SKM-1 treated with dmso at 0.1 percent for 144 hours (cell line): ENCODE results near the gene CPXM2.

Source experiments
- DNase-seq: peaks from one replicate; lab custom pipeline; 2025; ENCODE audit not compliant: unreplicated experiment; lab: John Stamatoyannopoulos, UW

Gene CPXM2

GRCh38 chr10:123804716-123805115, 86.9 kb downstream of the CPXM2 start:
- no peak for DNase-seq

- DNase-seq, result no peak
These were observed 90.8 kb downstream of the CPXM2 start for GRCh38 chr10:123800821-123801220.

- no peak for DNase-seq
These were observed 91.3 kb downstream of the CPXM2 start for GRCh38 chr10:123800289-123800688.

DNA sequence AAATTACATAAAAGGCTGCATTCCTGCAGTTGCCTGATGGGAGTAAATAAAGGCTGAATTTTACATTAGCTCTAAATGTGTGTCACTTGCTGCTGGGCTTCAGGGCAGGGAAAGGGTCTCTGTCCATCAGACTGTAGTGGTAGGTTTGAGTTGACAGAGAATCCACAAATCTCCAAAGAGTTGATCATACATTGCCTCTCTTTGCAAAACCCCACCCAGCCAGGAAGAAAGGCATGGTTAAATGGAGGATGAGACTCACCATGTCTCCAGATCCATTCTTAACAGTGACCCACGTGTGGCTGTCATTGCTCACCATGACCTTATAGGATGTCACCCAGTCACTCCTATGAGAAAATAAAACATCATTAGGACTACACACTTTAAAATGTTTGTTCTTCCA, 92.8 kb downstream of the CPXM2 start:
- DNase-seq, result no peak

- no peak for DNase-seq
These were observed 93.8 kb downstream of the CPXM2 start for GRCh38 chr10:123797813-123798212.

- DNase-seq, result no peak
These were observed 94.9 kb downstream of the CPXM2 start for GRCh38 chr10:123796736-123797135.

- no peak for DNase-seq
These were observed 95.6 kb downstream of the CPXM2 start for GRCh38 chr10:123795846-123796590.

DNA sequence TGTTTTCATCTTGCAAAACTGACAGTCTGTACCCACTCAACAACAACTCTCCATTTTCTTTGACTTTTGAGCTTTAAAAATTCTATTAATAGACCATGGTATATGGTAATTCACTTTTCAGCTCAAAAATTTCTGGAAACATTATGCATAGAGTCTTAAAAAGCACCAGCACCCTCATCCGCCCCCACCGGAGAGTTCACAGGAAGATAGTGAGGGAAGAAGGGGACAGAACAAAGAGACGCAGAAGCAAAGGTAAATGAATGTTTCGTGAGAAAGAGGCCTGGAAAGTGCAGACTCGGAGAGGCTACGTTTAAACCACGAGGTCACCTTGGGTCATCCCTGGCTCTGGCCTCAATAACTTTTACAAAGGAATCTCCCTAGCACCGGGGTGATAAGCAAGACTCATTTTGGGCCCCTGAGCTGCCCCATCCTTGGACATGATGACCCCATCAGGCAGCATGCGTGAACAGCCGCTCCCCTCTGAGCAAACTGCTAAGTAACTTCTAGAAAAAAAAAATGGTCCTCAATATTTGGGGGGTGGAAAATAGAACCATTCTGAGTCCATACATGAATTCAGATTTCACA, 96.3 kb downstream of the CPXM2 start:
- DNase-seq, result no peak

DNA sequence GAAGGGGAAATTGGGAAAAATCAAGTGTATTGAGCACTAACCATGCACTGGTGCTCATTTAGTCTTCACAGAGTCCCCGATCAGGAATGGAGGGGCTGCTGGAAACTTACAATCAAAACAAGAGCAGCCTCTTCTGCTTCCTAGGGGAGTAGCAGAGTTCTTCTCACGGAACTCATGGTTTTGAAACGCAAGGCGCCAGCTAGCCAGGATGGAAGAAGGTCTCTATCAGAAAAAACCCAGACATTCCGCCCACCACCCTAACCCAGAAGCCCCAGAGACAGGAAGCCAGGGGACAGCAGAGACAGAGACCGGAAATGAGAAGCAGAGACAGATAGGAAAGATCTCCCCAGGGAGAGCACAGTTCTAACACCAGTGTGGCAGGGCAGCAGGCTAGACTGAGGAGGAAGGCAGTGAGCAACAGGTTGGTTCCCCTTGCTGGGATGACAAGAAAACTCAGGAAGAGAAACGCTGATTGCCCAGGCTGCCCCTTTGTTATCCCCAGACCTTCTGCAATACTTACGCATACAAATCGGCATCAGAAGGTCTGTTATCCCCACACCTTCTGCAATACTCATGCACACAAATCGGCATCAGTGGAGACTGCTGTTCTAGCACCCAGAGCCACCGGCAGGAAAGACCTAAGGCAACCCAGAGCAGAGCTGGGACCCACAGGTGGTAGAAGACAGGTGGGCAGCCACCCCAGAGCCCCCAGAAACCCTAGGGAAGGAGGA, 99.2 kb downstream of the CPXM2 start:
- no peak for DNase-seq

DNA sequence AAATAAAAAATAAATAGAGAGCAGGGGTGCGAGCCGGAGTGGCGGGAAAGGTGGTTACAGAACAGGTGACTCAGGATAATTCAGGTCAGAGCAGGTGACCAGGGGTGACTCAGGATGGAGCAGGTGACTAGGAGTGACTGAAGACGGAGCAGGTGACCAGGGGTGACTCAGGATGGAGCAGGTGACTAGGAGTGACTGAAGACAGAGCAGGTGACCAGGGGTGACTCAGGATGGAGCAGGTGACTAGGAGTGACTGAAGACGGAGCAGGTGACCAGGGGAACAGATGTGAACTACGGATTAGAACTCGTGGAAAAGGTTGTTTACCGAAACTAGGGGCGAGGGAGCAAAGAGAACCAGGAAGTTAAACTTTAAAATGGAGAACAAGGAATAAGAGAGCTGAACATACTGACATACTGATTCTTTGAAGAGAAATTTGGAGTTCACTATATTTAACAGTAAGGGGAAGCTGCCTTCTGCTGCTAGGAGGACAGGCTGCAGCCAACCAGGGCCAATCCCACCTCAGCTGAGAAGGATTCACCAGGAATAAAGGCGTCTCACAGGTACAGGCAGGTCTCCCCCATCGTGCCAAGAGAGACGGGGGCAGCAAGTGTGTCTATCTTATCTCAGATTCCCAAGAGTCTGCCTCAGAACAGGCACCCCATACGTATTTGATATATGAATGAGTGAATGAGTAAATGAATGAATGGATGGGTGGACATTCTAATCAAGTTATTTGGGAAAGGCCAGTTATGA, 101.3 kb downstream of the CPXM2 start:
- no peak for DNase-seq

DNA sequence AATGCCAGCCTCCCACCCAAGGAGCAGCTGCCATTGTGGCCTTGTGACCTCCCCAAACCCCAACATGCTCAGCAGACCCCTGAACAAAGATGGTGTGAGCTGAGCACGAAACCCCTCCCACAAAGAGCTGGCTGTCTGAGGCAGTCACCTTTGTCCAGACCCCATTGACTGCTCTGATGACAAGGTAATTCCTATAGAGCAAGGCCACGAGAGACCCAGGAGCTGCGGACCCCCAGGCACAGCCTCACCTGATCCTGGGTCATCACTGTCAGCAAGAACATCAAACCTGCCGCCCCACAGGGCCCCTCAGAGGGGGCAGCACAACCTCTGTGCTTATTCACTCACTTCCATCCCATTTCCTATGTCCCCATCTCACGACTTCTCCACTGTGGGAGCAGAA, 102.6 kb downstream of the CPXM2 start:
- no peak for DNase-seq

GRCh38 chr10:123787566-123787965, 104.0 kb downstream of the CPXM2 start:
- DNase-seq, result no peak

GRCh38 chr10:123786896-123787295, 104.7 kb downstream of the CPXM2 start:
- no peak for DNase-seq

DNA sequence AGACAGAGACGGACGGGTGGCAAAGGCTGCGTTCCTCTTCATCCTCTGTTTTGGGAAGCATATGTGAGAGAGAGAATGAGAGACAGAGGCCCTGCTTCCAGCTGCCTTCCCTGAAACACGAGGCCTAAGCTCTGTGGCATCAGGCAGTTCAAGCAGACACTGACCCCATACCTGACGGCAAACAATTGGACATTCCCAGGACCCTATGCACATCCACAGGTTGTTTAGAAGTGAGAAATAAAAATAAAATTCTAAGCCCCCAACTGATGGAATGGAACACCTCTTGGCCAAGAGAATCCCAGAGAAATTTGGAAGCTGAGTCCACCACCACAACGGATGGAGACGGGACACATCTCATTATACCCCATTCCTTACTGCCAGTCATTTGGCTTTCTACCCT, 105.3 kb downstream of the CPXM2 start:
- DNase-seq, result no peak

- no peak for DNase-seq
These were observed 107.0 kb downstream of the CPXM2 start for GRCh38 chr10:123784646-123785045.

DNA sequence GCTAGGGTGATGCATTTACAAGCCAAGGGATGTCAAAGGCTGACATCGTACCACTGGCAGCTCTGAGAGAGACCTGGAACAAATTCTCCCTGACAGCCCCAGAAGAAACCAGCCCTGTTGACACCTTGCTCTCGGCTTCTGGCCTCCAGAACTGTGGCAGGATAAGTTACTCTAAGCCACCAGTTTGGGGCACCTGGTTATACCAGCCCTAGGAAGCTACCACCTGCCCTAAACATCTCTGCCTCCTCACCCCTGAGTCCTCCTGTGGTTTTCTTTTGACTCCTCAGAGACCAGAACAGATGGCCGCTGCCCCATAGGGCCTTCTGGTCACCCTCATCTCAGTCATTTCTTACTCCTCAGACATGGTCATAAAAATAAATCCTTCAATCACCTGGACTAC, 107.4 kb downstream of the CPXM2 start:
- no peak for DNase-seq

DNA sequence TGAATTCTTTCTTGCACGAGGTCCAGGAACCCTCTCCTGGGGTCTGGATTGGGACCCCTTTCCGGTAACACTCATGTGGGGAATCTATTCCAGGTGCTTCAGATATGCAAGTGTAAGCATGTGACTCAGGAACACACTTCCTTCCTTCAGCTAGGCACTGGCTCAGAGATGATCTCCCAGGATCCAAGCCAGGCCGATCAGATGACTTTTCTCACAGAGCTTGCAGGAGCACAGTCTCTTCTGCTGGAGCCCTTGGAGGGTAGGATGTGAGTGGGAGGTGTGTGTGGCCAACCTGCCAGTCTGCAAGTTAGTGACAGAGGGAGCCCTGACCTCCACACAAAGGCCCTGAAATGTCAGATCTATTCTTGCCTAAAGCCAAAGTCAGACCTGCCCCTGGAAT, 108.3 kb downstream of the CPXM2 start:
- DNase-seq, result no peak

DNA sequence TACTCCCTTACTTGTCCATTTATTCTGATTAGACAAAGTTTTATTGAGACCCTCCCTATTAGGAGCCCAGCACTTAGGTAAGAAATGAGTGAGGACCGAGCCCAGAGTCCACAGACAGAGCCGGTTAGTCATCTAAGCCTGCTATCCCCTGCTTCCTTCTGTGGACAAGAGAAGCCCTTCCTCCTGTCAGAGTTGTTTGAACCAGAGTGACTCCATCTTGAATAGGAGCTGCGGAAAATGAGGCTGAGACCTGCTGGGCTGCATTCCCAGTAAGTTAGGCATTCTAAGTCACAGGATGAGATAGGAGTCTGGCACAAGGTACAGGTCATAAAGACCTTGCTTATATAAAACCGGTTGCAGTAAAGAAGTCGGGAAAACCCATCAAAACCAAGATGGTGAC, 109.1 kb downstream of the CPXM2 start:
- DNase-seq, result no peak

- DNase-seq, result no peak
These were observed 109.6 kb downstream of the CPXM2 start for GRCh38 chr10:123781956-123782500.

DNA sequence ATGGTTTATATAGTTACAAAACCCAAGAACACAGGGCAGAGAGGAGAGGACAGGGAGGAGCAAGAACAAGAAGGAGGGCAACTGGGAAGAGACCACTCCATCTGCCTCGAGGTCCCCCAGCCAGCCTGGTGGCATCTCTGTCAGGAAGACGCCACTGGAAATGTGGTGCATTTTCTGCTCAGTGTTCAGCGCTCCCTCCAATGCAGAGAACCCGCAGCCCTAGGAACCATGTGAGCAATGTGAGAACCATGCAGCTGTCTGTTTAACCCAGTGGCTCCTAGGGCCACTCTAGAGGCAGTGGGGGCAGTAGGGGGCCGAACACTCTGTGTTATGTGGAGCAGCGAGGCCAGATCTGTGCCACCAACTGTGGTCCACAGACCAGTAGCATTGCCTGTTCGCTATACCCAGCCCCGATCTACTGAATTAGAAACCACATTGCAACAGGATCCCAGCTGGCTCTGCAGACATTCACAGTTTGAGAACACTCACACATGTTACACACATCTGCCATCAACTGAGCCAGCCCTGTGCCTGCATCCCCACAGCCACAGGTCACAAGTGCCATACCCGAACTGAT, 110.2 kb downstream of the CPXM2 start:
- DNase-seq, result no peak
